HG03139 (cell line): ENCODE results near the gene PCSK7.

Experiments used
- ATAC-seq: cut with Tn5 transposase; IDR thresholded peaks from one replicate; pipeline ENCODE4 v1.9.1; 2021; ENCODE audit not compliant: unreplicated experiment

Gene PCSK7

DNA sequence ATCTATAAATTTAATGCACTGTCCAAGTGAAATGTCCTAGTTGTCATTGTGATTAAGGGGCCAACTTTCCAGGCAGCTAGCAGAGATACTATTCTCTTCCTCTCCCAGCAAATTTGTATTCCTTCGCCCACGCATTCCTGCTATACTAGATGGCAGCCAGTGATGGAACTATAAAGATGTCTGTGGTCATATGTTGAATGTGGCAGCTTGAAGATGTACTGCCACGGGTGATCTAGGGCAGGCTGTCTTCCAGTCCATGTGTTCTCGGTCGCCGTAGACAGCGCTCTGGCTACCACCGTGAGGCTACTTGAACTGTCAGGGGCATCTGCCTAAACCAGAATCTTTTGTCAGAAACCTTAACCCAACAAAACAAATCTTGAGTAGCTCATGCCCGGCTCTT is 61.7 kb downstream of the PCSK7 start:
- ATAC-seq = no peak

DNA sequence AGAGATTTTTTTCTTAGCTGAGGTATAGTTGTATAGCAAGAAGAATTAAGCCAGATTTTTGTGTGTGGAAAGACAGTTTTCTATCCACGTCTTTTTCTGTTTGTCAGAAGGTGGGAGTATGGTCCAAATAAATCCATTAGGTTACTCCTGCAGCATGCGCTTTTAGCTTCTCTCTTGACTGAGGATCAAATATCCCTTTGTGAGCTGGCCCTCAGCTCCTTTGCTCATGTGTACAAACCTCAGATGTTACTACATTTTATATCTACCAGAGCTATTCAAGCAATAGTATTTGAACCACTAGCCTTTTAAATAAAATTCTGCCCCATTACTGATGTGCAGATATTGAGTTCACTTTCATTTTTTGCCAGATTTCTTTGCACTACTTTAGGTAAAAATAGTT is 62.1 kb downstream of the PCSK7 start:
- no peak for ATAC-seq

DNA sequence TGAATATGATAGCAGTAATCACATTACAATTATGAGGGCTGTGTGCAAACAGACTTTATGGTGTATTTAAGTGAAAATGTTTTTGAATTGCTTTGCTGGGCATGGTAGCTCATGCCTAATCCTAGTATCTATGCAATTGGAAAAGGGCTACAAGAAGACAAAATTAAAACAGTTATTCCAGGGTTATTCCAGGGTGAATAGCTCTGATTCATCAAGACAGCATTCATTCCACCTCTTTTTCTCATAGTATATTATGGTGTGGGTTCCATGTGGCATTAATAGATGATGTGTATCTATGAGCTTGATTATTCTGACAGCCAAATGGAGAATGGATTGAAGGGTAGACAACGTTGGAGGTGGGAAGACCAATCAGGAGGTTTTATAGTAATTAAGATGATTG is 65.4 kb downstream of the PCSK7 start:
- no peak for ATAC-seq

DNA sequence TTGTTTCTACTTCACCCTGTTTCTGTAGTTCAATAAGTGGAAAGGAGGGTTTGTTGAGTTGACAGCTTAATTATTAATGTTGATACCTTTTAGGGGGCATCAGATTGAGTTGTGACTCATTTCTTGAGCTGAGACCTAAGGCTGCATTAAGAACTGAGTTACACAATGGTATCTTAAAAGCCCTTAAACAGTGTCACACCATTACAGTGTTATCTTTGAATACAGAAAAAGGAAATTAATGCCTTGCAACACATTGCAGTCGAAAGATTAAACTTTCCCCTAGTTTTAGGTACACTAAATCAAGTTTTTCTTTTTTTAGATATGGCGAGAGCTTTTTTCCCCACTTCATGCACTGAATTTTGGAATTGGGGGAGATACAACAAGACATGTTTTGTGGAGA is 71.0 kb downstream of the PCSK7 start:
- ATAC-seq = no peak

DNA sequence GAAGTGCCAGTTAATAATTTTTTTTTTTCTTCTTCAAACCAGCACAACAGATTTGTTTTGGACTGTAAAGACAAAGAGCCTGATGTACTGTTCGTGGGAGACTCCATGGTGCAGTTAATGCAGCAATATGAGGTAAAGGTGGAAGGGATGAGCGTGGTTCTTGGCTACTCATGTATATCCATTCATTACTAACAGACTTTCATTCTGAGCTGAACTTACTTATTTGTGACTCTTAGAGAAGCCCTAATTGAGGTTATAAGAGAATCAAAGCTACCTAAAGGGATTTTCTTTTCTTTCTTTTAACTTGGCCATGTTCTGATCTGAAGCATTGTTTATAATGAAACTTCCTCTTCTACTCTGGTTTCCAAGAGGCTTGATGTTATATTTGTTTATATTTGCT is 72.0 kb downstream of the PCSK7 start:
- ATAC-seq = no peak

DNA sequence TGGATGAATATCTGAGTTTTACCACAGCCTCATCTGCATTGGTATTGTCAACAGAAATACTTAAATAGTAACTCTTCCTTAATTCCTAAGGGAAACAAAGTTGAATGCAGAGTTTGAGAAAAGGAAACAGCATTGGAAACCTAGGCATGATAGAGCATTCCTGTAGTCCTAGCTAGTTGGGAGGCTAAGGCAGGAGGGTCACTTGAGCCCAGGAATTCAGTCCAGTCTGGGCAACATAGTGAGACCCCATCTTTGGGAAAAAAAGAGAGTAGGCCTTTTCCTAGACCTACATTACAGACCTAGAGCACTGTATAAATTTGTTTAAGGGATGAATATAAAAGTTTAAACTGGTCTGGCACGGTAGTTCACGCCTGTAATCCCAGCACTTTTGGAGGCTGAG is 74.4 kb downstream of the PCSK7 start:
- ATAC-seq = no peak

DNA sequence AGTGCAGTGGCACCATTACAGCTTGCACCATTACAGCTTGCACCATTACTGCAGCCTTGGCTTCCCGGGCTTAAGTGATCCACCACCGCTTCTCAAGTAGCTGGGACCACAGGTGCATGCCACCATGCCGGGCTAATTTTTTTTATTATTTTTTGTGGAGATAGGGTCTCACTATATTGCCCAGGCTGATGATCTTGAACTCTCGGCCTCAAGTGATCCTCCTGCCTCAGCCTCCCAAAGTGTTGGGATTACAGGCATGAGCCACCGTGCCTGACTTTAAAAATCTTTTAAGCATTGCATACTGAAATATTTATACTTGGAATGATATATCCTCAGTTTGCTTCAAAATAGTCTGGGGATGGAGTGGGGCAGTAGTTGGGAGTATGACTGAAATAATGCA is 77.4 kb downstream of the PCSK7 start:
- no peak for ATAC-seq
